DOHH2 (cell line): ENCODE measurements around the gene PALLD.

Experiments used
- H3F3A ChIP-seq: fragments of 200-600 bp; sonication (generic), shearing (Covaris generic); 2 replicates; pipeline ENCODE4 v1.6.0; 2016; ENCODE audit warnings: antibody characterized with exemption, mild to moderate bottlenecking; ENCODE audit not compliant: control insufficient read depth, insufficient read depth
- H3K27ac ChIP-seq: fragments of 200-600 bp; sonication (generic); 2 replicates; pipeline ENCODE4 v1.5.1; 2014; ENCODE audit warnings: low read depth, mild to moderate bottlenecking, low read length, moderate library complexity
- H3K27me3 ChIP-seq: fragments of 200-600 bp; sonication (generic); 2 replicates; pipeline ENCODE4 v1.6.1; 2014; ENCODE audit warnings: mild to moderate bottlenecking, low read length, mixed read lengths; ENCODE audit not compliant: control insufficient read depth
- H3K36me3 ChIP-seq: fragments of 200-600 bp; sonication (generic); 2 replicates; pipeline ENCODE4 v1.6.1; 2014; ENCODE audit warnings: mild to moderate bottlenecking, low read length, moderate library complexity, mixed read lengths; ENCODE audit not compliant: control insufficient read depth
- H3K4me1 ChIP-seq: fragments of 200-600 bp; sonication (generic); 2 replicates; pipeline ENCODE4 v1.6.1; 2014; ENCODE audit warnings: mild to moderate bottlenecking, low read length, mixed read lengths; ENCODE audit not compliant: control insufficient read depth
- H3K4me2 ChIP-seq: fragments of 200-600 bp; sonication (generic); 2 replicates; pipeline ENCODE4 v1.6.0; 2014; ENCODE audit warnings: mild to moderate bottlenecking, low read length, moderate library complexity
- H3K4me3 ChIP-seq: fragments of 200-600 bp; sonication (generic); 2 replicates; pipeline ENCODE4 v1.5.1; 2014; ENCODE audit warnings: mild to moderate bottlenecking, low read length, mixed read lengths
- H3K79me2 ChIP-seq: fragments of 200-600 bp; sonication (generic); 2 replicates; pipeline ENCODE4 v1.6.1; 2014; ENCODE audit warnings: mild to moderate bottlenecking, low read length, mixed read lengths; ENCODE audit not compliant: control insufficient read depth
- H3K9me2 ChIP-seq: fragments of 200-600 bp; sonication (generic); replicated peaks from 2 replicates; pipeline ENCODE4 v1.6.1; 2014; ENCODE audit warnings: mild to moderate bottlenecking, low read length, mixed read lengths; ENCODE audit not compliant: control insufficient read depth
- H3K9me3 ChIP-seq: fragments of 200-600 bp; sonication (generic); 2 replicates; pipeline ENCODE4 v1.6.1; 2014; ENCODE audit warnings: antibody characterized with exemption, low read length, mixed read lengths; ENCODE audit not compliant: control insufficient read depth, insufficient read depth
- H4K20me1 ChIP-seq: fragments of 200-600 bp; sonication (generic); 2 replicates; pipeline ENCODE4 v1.6.0; 2014; ENCODE audit warnings: low read depth, mild to moderate bottlenecking, antibody characterized with exemption, low read length, moderate library complexity; ENCODE audit not compliant: control insufficient read depth, insufficient read depth
- EZH2phosphoT487 ChIP-seq: fragments of 200-600 bp; sonication (generic); IDR thresholded peaks from 2 replicates; pipeline ENCODE4 v1.6.1; 2017; ENCODE audit warnings: borderline replicate concordance, mild to moderate bottlenecking, antibody characterized with exemption, low read length, moderate library complexity, mixed read lengths
- TF ChIP-seq, protein P1 (sequence below): fragments of 200-600 bp; sonication (generic); IDR thresholded peaks from one replicate; pipeline ENCODE4 v1.5.1; 2014; ENCODE audit warnings: antibody characterized with exemption, mild to moderate bottlenecking, low read depth, low read length; ENCODE audit not compliant: poor library complexity, severe bottlenecking

Gene PALLD

DNA sequence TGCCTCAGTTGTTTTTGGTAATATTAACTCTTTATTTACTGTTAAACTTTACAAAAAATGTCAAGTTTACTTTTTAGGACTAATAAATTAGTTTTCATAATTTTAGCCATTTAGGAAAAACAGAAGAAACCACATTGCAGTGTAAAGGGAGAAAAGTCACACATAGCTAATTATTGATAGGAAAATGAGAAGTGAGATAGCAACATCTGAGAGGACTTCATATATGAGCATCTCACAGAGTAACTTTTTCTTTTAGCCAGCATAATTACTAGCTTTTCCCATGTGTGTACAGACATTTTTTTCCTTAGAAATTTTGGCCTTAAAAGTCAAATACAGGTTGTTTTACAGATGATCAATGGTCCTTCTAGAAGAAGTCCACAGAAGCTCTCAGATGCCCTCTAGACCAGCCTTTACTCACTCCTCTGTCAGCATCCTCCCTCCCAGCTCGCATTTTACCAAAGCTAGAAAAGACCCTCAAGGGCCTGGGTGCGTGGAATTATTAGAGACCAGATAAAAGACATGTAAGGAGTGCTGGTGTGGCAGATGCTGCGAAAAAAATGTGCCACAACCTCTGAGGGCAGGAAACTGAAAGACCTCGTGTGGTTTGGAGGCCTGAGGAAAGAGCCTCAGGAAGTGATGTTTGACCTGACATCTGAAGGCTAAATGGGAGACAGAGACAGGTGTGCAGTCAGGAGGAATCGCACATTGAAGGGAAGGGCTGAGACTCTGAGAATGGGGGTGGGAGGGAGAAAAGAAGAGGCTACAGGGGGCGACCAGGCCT, 356.3 kb downstream of the PALLD start:
- Histone ChIP-seq H3K79me2 (no peaks in the 10 kb centered on the region), H4K20me1 (no peaks in the 10 kb centered on the region), H3K36me3 (no peaks in the 10 kb centered on the region), H3K4me3 (no peak overlapping the region), H3K9me2 (no peaks in the 10 kb centered on the region), H3F3A (no peaks in the 10 kb centered on the region), H3K9me3 (no peaks in the 10 kb centered on the region), H3K4me2 (no peak overlapping the region), H3K27me3 (no peaks in the 10 kb centered on the region), H3K27ac (no peak overlapping the region), H3K4me1 (no peaks in the 10 kb centered on the region)
- TF ChIP-seq, protein P1, sequence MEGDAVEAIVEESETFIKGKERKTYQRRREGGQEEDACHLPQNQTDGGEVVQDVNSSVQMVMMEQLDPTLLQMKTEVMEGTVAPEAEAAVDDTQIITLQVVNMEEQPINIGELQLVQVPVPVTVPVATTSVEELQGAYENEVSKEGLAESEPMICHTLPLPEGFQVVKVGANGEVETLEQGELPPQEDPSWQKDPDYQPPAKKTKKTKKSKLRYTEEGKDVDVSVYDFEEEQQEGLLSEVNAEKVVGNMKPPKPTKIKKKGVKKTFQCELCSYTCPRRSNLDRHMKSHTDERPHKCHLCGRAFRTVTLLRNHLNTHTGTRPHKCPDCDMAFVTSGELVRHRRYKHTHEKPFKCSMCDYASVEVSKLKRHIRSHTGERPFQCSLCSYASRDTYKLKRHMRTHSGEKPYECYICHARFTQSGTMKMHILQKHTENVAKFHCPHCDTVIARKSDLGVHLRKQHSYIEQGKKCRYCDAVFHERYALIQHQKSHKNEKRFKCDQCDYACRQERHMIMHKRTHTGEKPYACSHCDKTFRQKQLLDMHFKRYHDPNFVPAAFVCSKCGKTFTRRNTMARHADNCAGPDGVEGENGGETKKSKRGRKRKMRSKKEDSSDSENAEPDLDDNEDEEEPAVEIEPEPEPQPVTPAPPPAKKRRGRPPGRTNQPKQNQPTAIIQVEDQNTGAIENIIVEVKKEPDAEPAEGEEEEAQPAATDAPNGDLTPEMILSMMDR = no peak
- no peak for TF ChIP-seq EZH2phosphoT487

DNA sequence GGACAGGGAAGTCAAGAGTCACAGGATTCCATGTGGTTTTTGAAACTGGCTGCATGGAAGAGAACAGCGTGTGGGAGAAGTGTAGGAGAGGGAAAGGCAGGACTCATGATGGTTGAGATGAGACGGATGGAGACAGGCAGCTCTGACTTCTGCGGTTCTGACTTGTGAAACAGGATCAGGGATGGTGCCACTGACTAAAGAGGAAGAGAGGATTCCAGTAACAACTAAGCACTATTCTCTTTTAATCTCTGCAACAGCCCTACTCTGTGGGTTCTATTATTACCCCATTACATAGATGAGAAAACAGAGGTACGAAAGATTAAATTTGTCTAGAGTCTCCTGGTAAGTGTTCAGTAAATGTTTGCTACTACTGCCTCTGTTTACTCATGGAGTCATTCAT, 356.9 kb downstream of the PALLD start:
- no peaks in the 10 kb centered on the region for H3K9me3 ChIP-seq
- no peaks in the 10 kb centered on the region for H3K36me3 ChIP-seq
- no peak for TF ChIP-seq EZH2phosphoT487
- TF ChIP-seq, protein P1 = no peak
- H4K20me1 ChIP-seq = no peaks in the 10 kb centered on the region
- H3K9me2 ChIP-seq = no peaks in the 10 kb centered on the region
- H3K27ac ChIP-seq = no peak overlapping the region
- no peaks in the 10 kb centered on the region for H3K4me1 ChIP-seq
- no peaks in the 10 kb centered on the region for H3F3A ChIP-seq
- H3K27me3 ChIP-seq = no peaks in the 10 kb centered on the region
- H3K79me2 ChIP-seq = no peaks in the 10 kb centered on the region
- H3K4me3 ChIP-seq = no peak overlapping the region
- H3K4me2 ChIP-seq = no peak overlapping the region

DNA sequence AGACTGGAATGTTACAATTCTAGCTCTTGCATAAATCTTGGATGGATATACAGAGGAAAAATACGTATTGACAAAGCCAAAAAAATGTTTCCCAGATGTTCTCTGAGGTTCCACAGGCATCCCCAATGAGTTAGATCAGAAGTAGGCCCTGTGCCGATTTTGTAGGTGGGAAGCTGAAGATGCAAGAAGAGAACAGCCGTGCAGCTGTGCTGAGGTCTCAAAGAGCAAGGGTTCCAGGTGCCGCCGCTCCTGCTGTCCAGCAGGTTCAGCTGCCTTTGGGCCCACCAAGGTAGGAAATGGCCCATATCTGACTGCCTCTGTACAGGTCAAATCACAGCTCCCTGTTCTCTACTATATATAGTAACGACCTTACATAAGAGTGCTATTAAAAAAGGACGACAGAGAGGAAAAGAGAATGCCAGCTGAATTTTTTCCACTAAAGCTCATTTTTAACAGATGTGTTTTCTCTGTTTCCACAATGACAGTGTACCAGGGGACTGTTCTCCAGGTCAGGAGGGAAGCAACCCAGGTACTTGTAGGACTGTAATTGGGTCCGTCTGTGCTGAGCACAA, 357.6 kb downstream of the PALLD start:
- H4K20me1 ChIP-seq = no peaks in the 10 kb centered on the region
- H3K27ac ChIP-seq = no peak overlapping the region
- peaks cover 3% of the 10 kb centered on the region; the same call in 1 of the 2 replicates for H3K27me3 ChIP-seq
- no peaks in the 10 kb centered on the region for H3F3A ChIP-seq
- H3K9me2 ChIP-seq = no peaks in the 10 kb centered on the region
- H3K79me2 ChIP-seq = no peaks in the 10 kb centered on the region
- H3K4me2 ChIP-seq = no peak overlapping the region
- no peak overlapping the region for H3K4me3 ChIP-seq
- H3K4me1 ChIP-seq = no peaks in the 10 kb centered on the region
- TF ChIP-seq EZH2phosphoT487 = no peak
- TF ChIP-seq, protein P1 = no peak
- no peaks in the 10 kb centered on the region for H3K9me3 ChIP-seq
- no peaks in the 10 kb centered on the region for H3K36me3 ChIP-seq
